HPDE6-E6E7 (cell line): Measurements from ENCODE around the gene ATP6V1G3.
"Not testable (repeated sequence)": the region's sequence is repeated elsewhere in the genome, so short reads cannot be mapped to it uniquely, and the experiment has no call there.

Experiments
- DNase-seq: peaks from one replicate; pipeline ENCODE4 v3.0.0; 2011; ENCODE audit warnings: missing footprints; ENCODE audit errors: extremely low spot score

The ATP6V1G3 gene

GRCh38 chr1:198496216-198497143, 44.0 kb downstream of the ATP6V1G3 start:
- no peak for DNase-seq

GRCh38 chr1:198495631-198496030, 44.8 kb downstream of the ATP6V1G3 start:
- no peak for DNase-seq

DNA sequence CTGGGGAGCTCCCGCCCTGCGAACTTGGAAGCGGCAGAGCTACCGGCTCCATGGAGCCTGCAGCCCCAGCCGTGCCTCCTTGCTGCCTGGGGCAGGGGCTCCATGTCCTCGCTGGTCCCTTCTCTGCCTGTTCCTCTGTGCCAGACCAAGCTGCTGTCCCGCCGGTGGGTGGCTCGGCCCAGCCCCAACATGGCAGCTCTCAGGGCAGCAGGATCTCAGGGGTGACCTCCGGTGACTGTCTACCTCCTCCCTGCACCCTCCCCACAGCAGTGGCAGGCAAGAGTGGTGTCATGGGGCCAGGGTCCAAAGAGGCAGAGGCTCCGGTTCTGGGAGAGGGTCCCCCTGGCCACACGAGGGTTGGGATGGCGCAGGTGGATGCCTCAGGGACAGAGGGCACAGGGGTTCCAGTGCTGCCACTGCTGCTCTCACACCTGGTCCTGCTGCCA, 45.8 kb downstream of the ATP6V1G3 start:
- DNase-seq = no peak

- no peak for DNase-seq
Observed at GRCh38 chr1:198494139-198494538, 46.3 kb downstream of the ATP6V1G3 start.

DNA sequence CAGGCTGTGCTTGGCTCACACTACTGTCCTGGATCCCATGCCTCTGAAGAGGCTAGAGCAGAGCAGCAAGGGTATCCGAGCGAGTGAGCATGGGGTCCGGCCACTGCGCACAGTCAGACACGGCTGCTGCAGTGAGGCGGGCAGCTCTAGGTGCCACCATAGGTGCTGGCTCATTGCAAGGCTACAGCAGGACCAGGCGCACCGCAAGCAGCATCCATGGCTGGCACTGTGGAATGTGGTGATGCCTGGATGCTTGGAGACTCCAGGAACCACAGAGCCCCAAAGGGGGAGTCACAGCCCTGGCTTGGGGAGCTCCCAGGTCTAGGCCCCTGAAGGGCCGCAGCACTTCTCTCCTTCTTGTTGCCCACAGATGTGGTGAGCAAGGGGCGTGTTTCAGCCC, 47.2 kb downstream of the ATP6V1G3 start:
- no peak for DNase-seq

DNA sequence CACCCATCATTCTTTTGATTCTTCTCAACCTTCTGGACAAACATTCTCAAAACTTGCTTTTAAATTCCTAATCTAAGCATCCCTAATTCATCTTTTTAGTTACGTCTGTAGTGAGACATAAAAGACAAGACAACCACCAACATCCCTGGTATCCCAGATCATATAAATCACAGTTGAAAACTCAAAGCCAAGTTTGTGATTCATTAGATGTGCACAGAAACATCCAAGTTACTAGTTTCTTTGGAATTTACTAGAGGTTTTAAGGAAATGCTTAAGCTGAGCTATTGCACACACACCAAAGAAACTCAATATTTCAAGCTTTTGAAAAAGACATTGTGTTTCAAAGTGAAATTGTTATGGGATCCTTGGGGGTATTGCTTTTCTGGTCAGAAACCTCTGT, 47.6 kb downstream of the ATP6V1G3 start:
- DNase-seq = no peak

DNA sequence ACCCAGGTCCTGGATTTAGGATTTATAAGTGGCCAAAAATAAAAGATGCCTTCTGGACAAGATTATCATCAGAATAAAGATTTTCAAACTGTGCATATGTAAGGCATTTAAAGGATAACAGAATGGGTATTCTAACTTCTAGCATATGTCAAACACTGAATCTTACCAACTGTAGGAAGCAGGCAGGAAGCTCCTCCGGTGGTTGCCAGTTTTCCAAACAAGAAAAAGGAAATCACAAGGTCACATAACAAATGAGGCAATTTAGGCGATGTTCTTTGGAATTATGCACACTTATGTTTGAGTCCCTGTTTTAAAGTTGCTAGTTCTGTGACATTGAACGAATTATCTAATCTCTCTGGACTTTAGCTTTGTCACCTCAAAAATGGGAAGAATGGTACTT, 48.9 kb downstream of the ATP6V1G3 start:
- DNase-seq = no peak

- DNase-seq = no peak
Observed at GRCh38 chr1:198491028-198491427, 49.5 kb downstream of the ATP6V1G3 start.

- DNase-seq = no peak
Observed at GRCh38 chr1:198490224-198490623, 50.3 kb downstream of the ATP6V1G3 start.

- DNase-seq = no peak
Observed at GRCh38 chr1:198486903-198487302, 53.6 kb downstream of the ATP6V1G3 start.

DNA sequence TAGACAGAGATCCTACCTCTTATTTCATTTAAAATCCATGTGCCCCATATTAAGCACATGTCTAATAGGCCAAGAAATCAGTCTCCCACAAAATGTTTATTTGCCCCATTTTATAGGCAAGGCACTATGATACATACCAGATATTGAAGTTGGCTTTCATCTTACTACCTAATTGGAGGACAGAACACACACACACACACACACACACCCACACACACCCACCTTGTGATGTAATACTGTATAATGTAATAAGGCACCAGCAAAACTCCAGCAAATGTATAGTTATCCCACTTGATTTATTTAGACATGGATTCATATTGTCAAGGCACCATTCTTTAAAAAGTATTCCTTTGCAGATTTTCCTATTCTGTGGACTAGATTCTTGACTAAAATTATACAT, 56.8 kb downstream of the ATP6V1G3 start:
- no peak for DNase-seq

GRCh38 chr1:198483006-198483405, 57.5 kb downstream of the ATP6V1G3 start:
- DNase-seq = no peak

DNA sequence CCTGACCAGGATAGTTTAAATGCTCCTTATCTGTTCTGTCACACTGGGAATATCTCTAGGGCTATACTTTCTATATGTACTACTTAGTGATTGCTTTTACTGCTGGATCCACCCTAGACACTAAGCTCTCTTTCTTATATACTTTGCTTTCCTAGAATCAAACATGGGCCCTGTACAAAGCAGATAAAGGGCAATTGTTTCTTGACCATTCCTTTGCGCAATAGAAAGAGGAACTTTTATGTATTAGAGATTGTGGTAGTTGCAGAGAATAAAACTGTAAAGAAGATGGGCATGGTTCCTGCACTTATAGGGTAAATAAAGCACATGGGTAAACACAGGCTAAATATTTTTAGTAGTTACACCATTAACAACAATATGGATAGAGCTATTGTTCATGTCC, 58.8 kb downstream of the ATP6V1G3 start:
- DNase-seq = no peak

DNA sequence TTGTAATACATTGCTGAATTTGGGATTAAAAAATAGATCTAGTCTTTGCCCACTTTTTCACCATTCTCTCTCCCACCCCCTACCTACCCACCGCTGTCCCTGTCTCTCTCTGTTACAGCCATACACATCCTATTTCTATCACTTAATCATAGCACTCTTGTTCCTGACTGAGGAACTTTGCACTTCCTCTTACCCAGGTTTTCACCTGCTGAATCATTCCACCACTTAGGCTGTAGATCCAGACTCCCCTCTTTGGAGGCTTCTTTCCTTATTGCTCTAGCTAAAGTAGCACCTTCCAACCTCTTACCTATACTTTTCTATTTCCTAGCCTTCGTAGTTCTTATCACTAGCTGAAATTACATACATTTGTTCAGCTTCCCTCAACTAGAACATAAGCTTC, 59.6 kb downstream of the ATP6V1G3 start:
- no peak for DNase-seq

GRCh38 chr1:198477354-198477753, 63.1 kb downstream of the ATP6V1G3 start:
- DNase-seq = not testable (repeated sequence)
